GM12874 (cell line): Measurements from ENCODE around the gene CHKB.

Source experiments
- CTCF ChIP-seq: IDR thresholded peaks from 2 replicates; pipeline ENCODE4 v1.5.1; 2011; ENCODE audit warnings: low read depth, mild to moderate bottlenecking, control low read depth, low read length, moderate library complexity; ENCODE audit not compliant: insufficient read depth

CHKB gene

GRCh38 chr22:50537765-50538164 is 44.9 kb downstream of the CHKB start:
- TF ChIP-seq CTCF = no peak

DNA sequence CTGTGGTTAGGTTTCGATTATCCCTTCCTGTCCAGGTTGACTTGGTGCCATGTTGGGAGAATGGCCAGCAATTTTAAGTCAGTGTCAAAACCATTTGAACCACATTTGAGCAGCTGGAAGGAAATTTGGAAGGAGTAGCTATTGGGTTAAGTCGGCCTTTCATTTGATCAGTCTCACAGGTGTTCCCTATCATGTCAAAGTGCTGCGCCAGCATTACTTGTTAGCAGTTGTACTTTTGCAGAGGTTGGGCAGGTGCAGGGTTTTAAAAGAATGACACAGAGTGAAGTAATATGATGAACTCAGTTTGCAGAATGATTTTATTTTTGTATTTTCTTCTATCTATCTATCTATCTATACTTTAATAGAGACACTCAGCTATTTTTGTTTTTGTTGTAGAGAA is 46.4 kb downstream of the CHKB start:
- no peak for TF ChIP-seq CTCF

- TF ChIP-seq CTCF = no peak
Observed at GRCh38 chr22:50535113-50535512, 47.5 kb downstream of the CHKB start.

DNA sequence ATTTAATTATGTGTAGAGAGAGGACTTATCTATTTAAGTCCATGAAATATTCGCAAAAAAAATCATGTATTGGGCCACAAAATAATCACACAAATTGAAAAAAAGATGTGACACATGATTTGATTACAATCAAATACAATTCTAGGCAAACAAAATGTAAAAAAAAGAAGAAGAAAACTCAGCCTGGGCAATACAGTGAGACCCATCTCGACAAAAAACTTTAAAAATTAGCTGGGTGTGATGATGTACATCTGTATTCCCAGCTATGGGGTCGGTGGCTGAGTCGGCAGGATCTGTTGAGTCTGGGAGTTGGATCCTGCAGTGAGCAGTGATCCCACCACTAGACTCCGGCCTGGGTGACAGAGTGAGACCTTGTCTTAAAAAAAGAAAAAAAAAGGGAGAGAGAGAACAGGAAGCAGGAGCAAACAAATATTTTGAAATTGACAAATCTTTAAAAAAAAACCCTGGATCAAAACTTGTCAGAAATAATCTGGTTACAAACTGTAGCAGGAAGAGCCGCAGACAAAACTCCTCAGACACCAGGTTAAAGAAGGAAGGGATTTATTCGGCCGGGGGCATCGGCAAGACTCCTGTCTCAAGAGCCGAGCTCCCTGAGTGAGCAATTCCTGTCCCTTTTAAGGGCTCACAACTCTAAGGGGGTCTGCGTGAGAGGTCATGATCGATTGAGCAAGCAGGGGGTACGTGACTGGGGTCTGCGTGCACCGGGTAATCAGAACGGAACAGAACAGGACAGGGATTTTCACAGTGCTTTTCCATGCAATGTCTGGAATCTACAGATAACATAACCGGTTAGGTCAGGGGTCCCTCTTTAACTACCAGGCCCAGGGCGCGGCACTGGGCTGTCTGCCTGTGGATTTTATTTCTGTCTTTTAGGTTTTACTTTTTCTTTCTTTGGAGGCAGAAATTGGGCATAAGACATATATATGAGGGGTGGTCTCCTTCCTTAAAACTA is 49.5 kb downstream of the CHKB start:
- no peak for TF ChIP-seq CTCF

GRCh38 chr22:50531962-50532674 is 50.5 kb downstream of the CHKB start:
- no peak for TF ChIP-seq CTCF

DNA sequence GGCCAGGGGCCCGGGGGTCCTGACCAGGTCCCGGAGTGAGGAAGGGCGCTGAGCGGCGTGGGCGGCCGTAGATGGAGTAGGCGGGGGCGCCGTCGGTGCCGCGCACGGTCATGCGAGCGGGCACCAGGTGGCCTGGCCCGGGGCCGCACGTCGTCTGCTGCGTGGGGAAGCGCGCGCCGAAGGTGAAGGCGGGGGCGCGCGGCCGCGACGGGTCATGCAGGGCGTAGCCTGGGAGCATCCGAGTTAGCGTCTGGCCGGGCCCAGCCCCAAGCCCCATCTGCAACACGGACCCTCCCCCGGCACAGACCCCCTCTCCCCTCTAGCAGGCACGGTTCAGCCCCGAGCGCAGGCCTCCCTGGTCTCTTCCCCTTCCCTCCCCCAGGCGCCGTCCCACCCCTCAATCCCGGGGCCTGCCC is 51.1 kb downstream of the CHKB start:
- TF ChIP-seq CTCF = no peak

DNA sequence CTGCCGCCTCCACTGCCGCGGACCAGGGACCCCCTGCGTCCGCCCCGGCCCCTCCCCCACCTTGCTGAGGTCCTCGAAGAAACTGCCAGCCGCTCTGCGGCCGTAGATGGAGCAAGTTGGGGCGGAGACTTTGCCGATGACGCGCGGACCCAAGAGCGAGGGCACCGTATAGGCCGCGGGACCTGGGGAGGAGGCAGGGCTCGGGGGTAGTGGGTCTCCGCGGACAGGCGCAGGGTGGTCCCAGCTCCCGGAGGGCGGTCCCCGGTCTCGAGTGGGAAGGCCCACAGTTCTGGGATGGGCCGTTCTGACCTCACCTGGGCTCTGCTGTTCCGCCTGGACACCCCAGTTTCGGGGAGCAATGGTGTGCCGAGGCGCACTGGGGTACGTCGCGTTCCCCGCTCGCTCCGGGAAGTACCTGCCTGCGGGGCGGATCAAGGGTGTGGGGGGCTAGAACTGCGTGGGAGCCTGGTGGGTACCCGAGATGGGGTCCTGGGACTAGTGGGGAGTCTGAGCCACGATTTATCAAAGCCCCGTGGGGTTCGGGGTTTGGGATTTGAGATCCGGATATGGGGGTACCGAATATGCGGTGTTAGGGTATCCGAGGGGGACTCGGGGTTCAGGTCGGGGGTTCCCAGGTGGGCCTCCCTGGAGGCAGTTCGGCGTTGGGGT is 51.6 kb downstream of the CHKB start:
- no peak for TF ChIP-seq CTCF
